Chondrocyte (in vitro differentiated cells): ENCODE measurements around the gene TNNC1. TPM values are rescaled to one million over a fixed set of nuclear protein-coding genes. Genes with fewer than 3 reads are reported as not detected.

Source experiments
- DNase-seq: peaks from one replicate; pipeline ENCODE4 v3.0.0; 2021; ENCODE audit warnings: mixed read lengths, low spot score
- H3K27ac Mint-ChIP-seq: one replicate; pipeline ENCODE4 v1.8.0; 2021; ENCODE audit warnings: mild to moderate bottlenecking, moderate library complexity, mixed read lengths; ENCODE audit not compliant: unreplicated experiment
- H3K27me3 Mint-ChIP-seq: 2 replicates; pipeline ENCODE4 v1.8.0; 2021; ENCODE audit warnings: low read depth, mixed read lengths
- H3K36me3 Mint-ChIP-seq: 2 replicates; pipeline ENCODE4 v1.8.0; 2021; ENCODE audit warnings: low read depth, mixed read lengths
- H3K4me1 Mint-ChIP-seq: 2 replicates; pipeline ENCODE4 v1.8.0; 2021; ENCODE audit warnings: low read depth, mild to moderate bottlenecking, mixed read lengths
- H3K4me3 Mint-ChIP-seq: one replicate; pipeline ENCODE4 v1.8.0; 2021; ENCODE audit warnings: mild to moderate bottlenecking, moderate library complexity, mixed read lengths; ENCODE audit not compliant: unreplicated experiment
- H3K9me3 Mint-ChIP-seq: 2 replicates; pipeline ENCODE4 v1.8.0; 2021; ENCODE audit warnings: low read depth, mixed read lengths
- CTCF ChIP-seq: fragments of 200-600 bp; sonication (generic); IDR thresholded peaks from 2 replicates; pipeline ENCODE4 v1.5.0; 2021; ENCODE audit warnings: antibody characterized with exemption, mild to moderate bottlenecking, moderate library complexity
- total RNA-seq: library from RNA; stranded (reverse); gene quantifications from 3 replicates; pipeline ENCODE4 v1.2.1, GENCODE V29; 2021

The TNNC1 gene
- total RNA-seq, 1 donor from 2014 or later = 12.7 TPM

- Mint-ChIP-seq H3K36me3 (peaks cover 2% of the 10 kb centered on the region), H3K4me3 (no peak overlapping the region), H3K9me3 (no peaks in the 10 kb centered on the region), H3K27me3 (no peaks in the 10 kb centered on the region), H3K4me1 (peaks cover 34% of the 10 kb centered on the region), H3K27ac (no peak overlapping the region)
- TF ChIP-seq CTCF = no peak
- no peak for DNase-seq
These were observed 2.4 kb downstream of the TNNC1 start for GRCh38 chr3:52451237-52452083.

GRCh38 chr3:52450489-52451236 lies 3.2 kb downstream of the TNNC1 start:
- no peaks in the 10 kb centered on the region for H3K36me3 Mint-ChIP-seq
- no peak overlapping the region for H3K4me3 Mint-ChIP-seq
- no peaks in the 10 kb centered on the region for H3K9me3 Mint-ChIP-seq
- no peak for DNase-seq
- H3K4me1 Mint-ChIP-seq = peaks cover 34% of the 10 kb centered on the region
- TF ChIP-seq CTCF = no peak
- peak overlapping the region; percentile 41 for H3K27ac Mint-ChIP-seq
- H3K27me3 Mint-ChIP-seq = no peaks in the 10 kb centered on the region

- no peak overlapping the region for H3K27ac Mint-ChIP-seq
- no peak for DNase-seq
- H3K36me3 Mint-ChIP-seq = no peaks in the 10 kb centered on the region
- no peak overlapping the region for H3K4me3 Mint-ChIP-seq
- H3K9me3 Mint-ChIP-seq = no peaks in the 10 kb centered on the region
- H3K27me3 Mint-ChIP-seq = no peaks in the 10 kb centered on the region
- no peak for TF ChIP-seq CTCF
- H3K4me1 Mint-ChIP-seq = peaks cover 19% of the 10 kb centered on the region
These were observed 6.1 kb downstream of the TNNC1 start for GRCh38 chr3:52447512-52448355.

- H3K36me3 Mint-ChIP-seq = no peaks in the 10 kb centered on the region
- H3K27ac Mint-ChIP-seq = no peak overlapping the region
- no peaks in the 10 kb centered on the region for H3K27me3 Mint-ChIP-seq
- no peak for DNase-seq
- TF ChIP-seq CTCF = peak; percentile 99
- no peaks in the 10 kb centered on the region for H3K9me3 Mint-ChIP-seq
- H3K4me1 Mint-ChIP-seq = peaks cover 19% of the 10 kb centered on the region
- H3K4me3 Mint-ChIP-seq = no peak overlapping the region
These were observed 7.0 kb downstream of the TNNC1 start for GRCh38 chr3:52446631-52447511.
